Liver (tissue), 9 donors: Measurements from ENCODE around the gene LIPM. TPM values are rescaled to one million over a fixed set of nuclear protein-coding genes. Genes with fewer than 3 reads are reported as not detected.

Experiments used
- DNase-seq: peaks from one replicate; pipeline ENCODE4 v3.0.0-alpha.2; 2017; ENCODE audit warnings: low spot score
- H3K27ac ChIP-seq, 2 donors: one replicate each; pipeline ENCODE4 v1.7.0; 2013; ENCODE audit warnings: inconsistent platforms in 2 of 2, low read length in 2 of 2, control low read depth in 1 of 2, low read depth in 1 of 2, mild to moderate bottlenecking in 1 of 2
- H3K27me3 ChIP-seq, 4 donors: one replicate each; pipeline versions ENCODE4 v1.6.1 to v1.7.0; 2013; ENCODE audit warnings: low read length in 3 of 4, inconsistent platforms in 1 of 4, mild to moderate bottlenecking in 1 of 4, moderate library complexity in 1 of 4; ENCODE audit not compliant: control insufficient read depth in 4 of 4, insufficient read depth in 4 of 4
- H3K36me3 ChIP-seq, 4 donors: one replicate each; pipeline versions ENCODE4 v1.6.1 to v1.7.0; 2013; ENCODE audit warnings: low read length in 3 of 4, mild to moderate bottlenecking in 3 of 4, low read depth in 1 of 4, moderate library complexity in 1 of 4; ENCODE audit not compliant: control insufficient read depth in 4 of 4, insufficient read depth in 3 of 4
- H3K4me1 ChIP-seq, 4 donors: one replicate each; pipeline versions ENCODE4 v1.6.1 to v1.7.0; 2013; ENCODE audit warnings: low read length in 3 of 4, mild to moderate bottlenecking in 3 of 4, moderate library complexity in 1 of 4; ENCODE audit not compliant: control insufficient read depth in 4 of 4, insufficient read depth in 4 of 4
- H3K4me3 ChIP-seq, 3 donors: one replicate each; pipeline versions ENCODE4 v1.6.1 to v1.7.0; 2013; ENCODE audit warnings: low read length in 3 of 3, control low read depth in 1 of 3, low read depth in 1 of 3, mild to moderate bottlenecking in 1 of 3
- H3K9ac ChIP-seq, 2 donors: one replicate each; pipeline ENCODE4 v1.7.0; 2013; ENCODE audit warnings: low read length in 2 of 2, mild to moderate bottlenecking in 2 of 2, moderate library complexity in 2 of 2, control low read depth in 1 of 2, low read depth in 1 of 2
- H3K9me3 ChIP-seq, 4 donors: one replicate each; pipeline versions ENCODE4 v1.6.1 to v1.7.0; 2013; ENCODE audit warnings: low read length in 3 of 4; ENCODE audit not compliant: control insufficient read depth in 4 of 4
- ATF3 ChIP-seq: IDR thresholded peaks from 2 replicates; pipeline ENCODE4 v1.6.1; 2016; ENCODE audit warnings: antibody characterized with exemption
- CTCF ChIP-seq: fragments of 150-350 bp; IDR thresholded peaks from 2 replicates; pipeline ENCODE4 v1.5.1; 2017; ENCODE audit warnings: improper control_type of control experiment, low read depth, low read length; ENCODE audit not compliant: missing input control
- EGR1 ChIP-seq, 2 donors: IDR thresholded peaks; 2 replicates each; pipeline ENCODE4 v1.6.1; 2016 to 2018; ENCODE audit warnings: antibody characterized with exemption in 2 of 2, low read depth in 2 of 2
- FOXA1 ChIP-seq: IDR thresholded peaks from 2 replicates; pipeline ENCODE4 v1.6.1; 2016; ENCODE audit warnings: antibody characterized with exemption
- FOXA2 ChIP-seq: IDR thresholded peaks from 2 replicates; pipeline ENCODE4 v1.6.1; 2016; ENCODE audit warnings: antibody characterized with exemption
- GABPA ChIP-seq, 2 donors: IDR thresholded peaks in 1 of 2; conservative IDR thresholded peaks in 1 of 2; 2 replicates each; pipeline ENCODE4 v1.6.1; 2016; ENCODE audit warnings: antibody characterized with exemption in 2 of 2, mild to moderate bottlenecking in 1 of 2, moderate library complexity in 1 of 2
- HNF4A ChIP-seq, 2 donors: conservative IDR thresholded peaks; 2 replicates each; pipeline ENCODE4 v1.6.1; 2016; ENCODE audit warnings: antibody characterized with exemption in 2 of 2, mild to moderate bottlenecking in 2 of 2
- HNF4G ChIP-seq: IDR thresholded peaks from 2 replicates; pipeline ENCODE4 v1.6.1; 2016; ENCODE audit warnings: antibody characterized with exemption
- JUND ChIP-seq, 2 donors: IDR thresholded peaks; 2 replicates each; pipeline ENCODE4 v1.6.1; 2016; ENCODE audit warnings: antibody characterized with exemption in 2 of 2
- MAX ChIP-seq: IDR thresholded peaks from 2 replicates; pipeline ENCODE4 v1.6.1; 2016; ENCODE audit warnings: antibody characterized with exemption
- NR2F2 ChIP-seq: IDR thresholded peaks from 2 replicates; pipeline ENCODE4 v1.6.1; 2016; ENCODE audit warnings: antibody characterized with exemption
- RAD21 ChIP-seq, 2 donors: IDR thresholded peaks; 2 replicates each; pipeline ENCODE4 v1.6.1; 2016; ENCODE audit warnings: antibody characterized with exemption in 2 of 2, mild to moderate bottlenecking in 2 of 2
- REST ChIP-seq: IDR thresholded peaks from 2 replicates; pipeline ENCODE4 v1.6.1; 2016; ENCODE audit warnings: antibody characterized with exemption, mild to moderate bottlenecking
- RXRA ChIP-seq, 2 donors: IDR thresholded peaks; 2 replicates each; pipeline ENCODE4 v1.6.1; 2017 to 2018; ENCODE audit warnings: antibody characterized with exemption in 2 of 2, mild to moderate bottlenecking in 1 of 2
- SP1 ChIP-seq: IDR thresholded peaks from 2 replicates; pipeline ENCODE4 v1.6.1; 2018; ENCODE audit warnings: antibody characterized with exemption, mild to moderate bottlenecking
- TAF1 ChIP-seq: conservative IDR thresholded peaks from 2 replicates; pipeline ENCODE4 v1.6.1; 2016; ENCODE audit warnings: antibody characterized with exemption, mild to moderate bottlenecking
- YY1 ChIP-seq: IDR thresholded peaks from 2 replicates; pipeline ENCODE4 v1.6.1; 2016; ENCODE audit warnings: antibody characterized with exemption, mild to moderate bottlenecking
- ZBTB33 ChIP-seq: IDR thresholded peaks from 2 replicates; pipeline ENCODE4 v1.6.1; 2016; ENCODE audit warnings: antibody characterized with exemption
- WGBS: extraction: QIAGEN DNeasy Blood & Tissue Kit; methylation state at CpG from one replicate; pipeline ENCODE4 v1.1.7; 2013; 5-methylcytosine and 5-hydroxymethylcytosine counted together
- polyA plus RNA-seq, 2 donors: library from polyadenylated mRNA; stranded (reverse) in 1 of 2; unstranded in 1 of 2; fragments of 200-250 nt in 1 of 2; fragments of >200 nt in 1 of 2; fragmentation: Nextera tagmentation in 1 of 2; extraction: Ambion mirVana in 1 of 2; gene quantifications; one replicate each; pipeline versions ENCODE4 v1.2.1 to v1.2.3, GENCODE V29; 2013 to 2015
- total RNA-seq, 2 donors: library from RNA; depleted of rRNA; stranded (reverse); fragments of >200 nt; gene quantifications; one replicate each; pipeline ENCODE4 v1.2.3, GENCODE V29; 2014
- donor health status: healthy.
- donor health status: healthy.
- donor health status: healthy.
- donor health status: healthy.
- donor health status: healthy.

The LIPM gene
- total and polyA plus RNA-seq, 4 donors: not detected

GRCh38 chr10:88763441-88763840, 39.1 kb upstream of the LIPM start (continued):
- TF ChIP-seq CTCF (no peak), HNF4A (conservative IDR thresholded peaks at IDR 0.05) (no peak), FOXA2 (no peak), FOXA1 (no peak), JUND (IDR thresholded peaks at IDR 0.05) (no peak)

- H3K27ac ChIP-seq: no peak overlapping the region
- 97% methylated on average over 3 of the region's 3 CpGs for WGBS
- H3K9me3 ChIP-seq: no peaks in the 10 kb centered on the region
- TF ChIP-seq ATF3 (no peak), RXRA (IDR thresholded peaks at IDR 0.05) (no peak), RAD21 (IDR thresholded peaks at IDR 0.05) (no peak), GABPA (IDR thresholded peaks at IDR 0.05 in 1 of 2, conservative IDR thresholded peaks at IDR 0.05 in 1 of 2) (no peak), TAF1 (no peak), YY1 (no peak)
- no peaks in the 10 kb centered on the region for H3K27me3 ChIP-seq
- no peak overlapping the region for H3K4me3 ChIP-seq
- peaks cover 3 to 15% (median 4%) of the 10 kb centered on the region in 4 donors for H3K4me1 ChIP-seq
- no peaks in the 10 kb centered on the region for H3K36me3 ChIP-seq
- H3K9ac ChIP-seq: no peak overlapping the region
- no peak for DNase-seq
Measured at GRCh38 chr10:88764110-88764509, 38.4 kb upstream of the LIPM start.

GRCh38 chr10:88765816-88766215, 36.7 kb upstream of the LIPM start:
- H3K27ac ChIP-seq: no peak overlapping the region
- 89% methylated on average over 1 of the region's 1 CpG for WGBS
- H3K4me1 ChIP-seq: peaks cover 3 to 15% (median 4%) of the 10 kb centered on the region in 4 donors
- H3K4me3 ChIP-seq: no peak overlapping the region
- TF ChIP-seq EGR1 (IDR thresholded peaks at IDR 0.05; ENCODE audit: low read depth in 2 of 2) (no peak), CTCF (no peak), JUND (IDR thresholded peaks at IDR 0.05) (no peak), YY1 (no peak), RAD21 (IDR thresholded peaks at IDR 0.05) (no peak), NR2F2 (no peak), SP1 (no peak), GABPA (IDR thresholded peaks at IDR 0.05 in 1 of 2, conservative IDR thresholded peaks at IDR 0.05 in 1 of 2) (no peak), FOXA1 (no peak), MAX (no peak), HNF4A (conservative IDR thresholded peaks at IDR 0.05) (no peak), REST (no peak), RXRA (IDR thresholded peaks at IDR 0.05) (no peak), HNF4G (no peak), FOXA2 (no peak), ZBTB33 (no peak), TAF1 (no peak), ATF3 (no peak)
- no peaks in the 10 kb centered on the region for H3K27me3 ChIP-seq
- H3K9ac ChIP-seq: no peak overlapping the region
- H3K36me3 ChIP-seq: no peaks in the 10 kb centered on the region
- no peak for DNase-seq
- H3K9me3 ChIP-seq: no peaks in the 10 kb centered on the region
